Measurements from ENCODE around the gene MATK. TPM values are rescaled to one million over a fixed set of nuclear protein-coding genes. Genes with fewer than 3 reads are reported as not detected.

Gene MATK

Small RNA genes within 50 kb of the gene (small RNA-seq; reads per million reads assigned to genes)
- gene AC005777.1 (ENCODE audit: insufficient read depth) = not detected

Data from neuronal stem cell (in vitro differentiated cells).